GM19452 (cell line): ENCODE measurements around the gene NFYA.

Experiments
- ATAC-seq: cut with Tn5 transposase; IDR thresholded peaks from one replicate; pipeline ENCODE4 v1.9.1; 2021; ENCODE audit not compliant: unreplicated experiment

The NFYA gene

DNA sequence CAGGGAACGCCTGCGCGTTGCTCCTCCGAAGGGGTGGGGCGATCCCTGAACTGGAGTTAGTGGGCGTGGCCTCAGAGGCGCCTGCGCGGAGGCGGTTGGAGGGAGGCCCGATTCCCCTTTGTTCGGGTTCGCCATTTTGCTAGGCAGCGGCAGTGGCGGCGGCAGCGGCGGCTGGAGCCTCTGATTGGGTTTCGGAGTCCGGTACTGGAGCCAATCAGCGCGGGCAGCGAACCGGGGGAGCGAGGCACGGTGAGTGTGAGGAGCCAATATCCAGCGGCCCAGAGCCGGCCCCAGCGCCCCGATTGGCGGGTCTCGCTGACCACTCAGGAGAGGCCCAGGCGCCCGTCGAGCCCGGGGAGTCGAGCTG is at the start of gene NFYA:
NFYA (plus strand) TSS at position 139 of the 367 bp plus-strand sequence. CDS start 6,116 bp downstream, outside the sequence.
- ATAC-seq: peak; percentile 60

DNA sequence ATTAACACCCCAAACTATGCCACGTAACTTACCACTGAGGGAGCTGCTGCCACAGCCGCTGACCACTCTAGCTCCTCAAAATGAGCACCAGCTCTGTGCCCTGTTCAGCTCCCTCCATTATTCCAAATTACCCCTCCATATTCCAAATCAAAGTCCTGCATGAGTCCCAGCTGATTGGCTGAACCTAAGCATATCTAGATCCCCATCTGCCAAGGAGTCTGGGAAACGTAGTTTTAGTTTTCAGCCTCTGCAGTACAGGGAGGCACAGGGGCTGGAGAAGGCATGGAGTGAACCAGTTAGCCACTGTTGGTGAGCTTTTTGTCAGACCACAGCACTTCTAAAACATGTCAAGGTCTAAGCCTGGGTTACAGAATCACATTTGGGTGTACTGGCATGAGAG is 49.7 kb upstream of the NFYA start:
- no peak for ATAC-seq

DNA sequence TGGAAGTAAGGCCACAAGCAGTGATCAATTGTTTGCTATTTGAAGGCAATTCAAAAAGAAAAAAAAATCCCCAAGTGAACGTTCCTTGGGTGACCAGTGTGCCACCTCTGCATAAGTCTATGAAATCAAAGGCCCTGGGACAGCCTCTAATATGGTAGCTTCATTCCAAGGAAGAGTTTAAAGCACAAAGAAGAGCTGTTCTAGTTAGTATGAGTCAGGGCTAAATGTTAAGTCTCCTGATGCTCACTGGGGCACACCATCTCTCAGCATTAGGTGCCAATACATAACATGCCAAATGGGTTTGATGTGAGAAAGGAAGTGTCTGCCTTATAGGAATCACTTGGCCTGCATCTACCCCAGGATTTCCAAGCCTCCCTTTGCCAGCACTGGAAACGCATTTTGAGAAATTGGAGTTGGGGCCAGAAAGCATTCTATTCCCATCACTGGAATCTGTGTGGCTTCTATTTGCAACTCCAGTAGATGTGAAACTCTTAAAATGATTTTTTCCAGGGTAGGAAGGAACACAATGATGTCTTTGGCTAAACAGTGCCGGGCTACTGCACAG is 46.7 kb upstream of the NFYA start:
- ATAC-seq: no peak

DNA sequence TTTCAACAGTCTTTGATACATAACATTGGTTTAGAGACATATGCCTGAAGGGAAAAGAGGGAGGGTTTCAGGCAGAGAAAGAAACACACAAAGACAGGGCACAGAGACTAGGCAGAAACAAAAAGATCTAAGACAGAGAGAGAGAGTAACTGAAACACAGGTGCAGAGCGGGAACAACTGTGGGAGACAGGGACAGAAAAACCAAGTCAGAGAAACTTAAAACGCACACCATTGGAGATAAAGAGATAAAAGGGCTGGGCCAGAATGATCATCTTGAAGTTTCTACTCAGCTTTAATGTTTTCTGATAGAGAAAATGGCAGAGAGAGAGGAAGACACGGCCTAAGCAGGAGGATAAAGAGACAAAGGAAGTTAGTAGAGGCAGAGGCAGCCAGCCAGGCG is 45.5 kb upstream of the NFYA start:
- no peak for ATAC-seq

DNA sequence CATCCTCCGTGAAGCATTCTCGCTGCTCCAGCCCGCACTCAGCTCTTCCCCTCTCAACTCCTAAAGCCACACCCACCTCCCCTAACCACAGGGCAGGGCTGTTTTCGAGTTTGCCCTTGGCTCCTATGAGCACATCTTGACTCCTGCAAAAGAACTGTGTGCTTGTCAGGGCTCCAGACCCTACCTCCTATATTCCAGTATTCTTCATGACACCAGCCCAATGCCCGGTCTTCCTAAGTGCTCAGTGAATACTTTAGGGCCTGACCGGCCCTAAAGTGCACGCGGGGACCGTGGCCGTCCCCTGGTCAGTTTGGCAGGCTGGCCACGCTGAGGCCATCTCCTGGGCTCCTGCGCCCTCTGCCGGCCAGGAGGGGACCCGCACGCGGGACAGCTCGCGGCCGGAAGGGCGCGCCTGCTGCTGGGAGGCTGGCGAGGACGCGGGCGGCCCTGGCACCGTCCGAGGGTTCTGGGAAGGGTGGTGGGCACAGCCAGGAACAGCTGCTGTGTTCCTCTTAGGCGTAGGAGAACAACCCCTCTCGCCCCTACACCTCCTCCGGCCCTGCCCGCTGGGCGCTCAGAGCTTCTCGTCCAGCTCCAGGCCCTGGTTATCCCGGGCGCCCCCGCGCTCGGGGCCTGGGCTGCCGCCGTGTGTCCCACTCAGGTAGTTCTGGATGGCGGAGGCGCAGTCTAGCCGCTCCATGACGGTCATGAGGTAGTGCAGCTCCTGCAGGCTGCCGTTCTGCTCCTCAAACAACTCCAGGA is 44.8 kb upstream of the NFYA start:
- peak; percentile 81 for ATAC-seq

DNA sequence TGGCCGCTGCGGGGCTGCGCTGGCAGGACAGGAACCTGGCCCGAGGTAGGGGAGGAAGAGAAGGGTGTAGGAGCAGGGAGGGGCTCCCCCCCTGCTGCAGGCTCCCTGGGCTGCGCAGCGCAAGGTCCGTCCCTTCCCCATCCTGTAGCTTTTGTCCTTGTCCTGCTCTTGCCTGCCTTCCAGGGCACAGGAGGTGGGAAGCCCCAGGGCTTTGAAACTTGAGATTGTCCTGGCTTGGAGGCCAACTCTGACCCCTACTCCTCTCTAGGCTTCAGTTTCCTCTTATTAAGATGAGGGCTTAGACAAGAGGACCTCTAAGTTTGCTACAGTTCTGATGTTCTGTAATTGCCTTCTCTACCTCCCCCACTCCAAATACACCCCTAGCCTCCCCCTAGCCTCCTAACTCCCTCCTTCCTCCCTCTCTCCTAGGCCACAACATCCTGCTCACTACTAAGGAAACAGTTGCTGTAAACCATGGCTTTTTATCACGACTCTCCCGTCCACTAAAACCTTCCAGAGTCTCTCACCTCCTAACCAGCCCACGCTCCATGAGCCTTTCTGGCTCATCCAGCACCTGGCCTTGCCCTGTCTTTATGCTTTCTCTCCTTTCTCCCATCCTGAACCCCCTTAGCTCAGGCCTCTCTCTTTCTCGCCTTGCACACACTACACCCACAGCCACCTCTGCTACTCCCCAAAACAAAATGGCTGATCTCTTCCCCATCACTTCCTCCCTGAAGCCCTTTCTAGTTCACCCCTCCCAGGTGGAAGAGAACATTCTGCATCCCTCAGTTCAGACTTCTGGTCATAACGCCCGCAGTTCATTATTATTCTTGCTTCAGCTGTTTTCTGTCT is 44.0 kb upstream of the NFYA start:
- ATAC-seq: peak; percentile 34

DNA sequence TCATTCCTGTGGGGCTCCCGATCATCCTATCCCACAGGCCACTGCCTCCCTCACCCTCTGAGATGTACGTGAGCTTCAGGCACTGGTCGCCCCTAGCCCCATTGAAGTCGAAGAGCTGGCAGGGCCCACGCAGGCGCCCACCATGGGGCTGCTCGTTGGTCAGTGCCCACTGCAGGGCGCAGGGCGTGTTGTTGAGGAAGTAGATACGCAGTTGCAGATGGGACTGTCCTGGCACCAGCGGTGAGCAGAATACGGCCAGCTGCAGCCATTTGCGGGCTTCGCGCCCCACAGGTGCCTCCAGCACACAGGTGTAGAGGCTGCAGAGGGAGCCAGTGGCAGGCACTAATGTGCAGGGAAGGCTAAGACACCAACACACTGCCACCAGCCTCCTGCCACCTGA is 39.9 kb upstream of the NFYA start:
- ATAC-seq: no peak

DNA sequence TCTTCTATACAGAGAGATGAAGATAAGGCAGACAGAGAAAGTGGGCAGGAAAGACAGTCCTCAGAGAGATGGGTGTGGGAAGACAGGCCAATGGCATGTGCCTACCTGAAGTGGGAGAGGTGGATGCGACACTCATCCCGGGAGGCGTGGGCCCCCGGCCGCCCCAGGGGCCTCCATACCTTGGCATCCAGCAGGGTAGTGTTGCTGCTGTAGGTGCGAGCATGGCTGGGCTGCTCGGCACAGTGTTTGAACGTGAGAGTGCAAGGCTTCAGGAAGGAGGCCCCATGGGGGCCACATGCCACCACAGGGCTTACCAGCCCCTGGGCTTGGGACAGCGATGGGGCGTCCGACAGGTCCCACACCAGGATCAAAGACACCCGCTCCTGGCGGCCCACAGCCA is 39.0 kb upstream of the NFYA start:
- ATAC-seq: no peak

DNA sequence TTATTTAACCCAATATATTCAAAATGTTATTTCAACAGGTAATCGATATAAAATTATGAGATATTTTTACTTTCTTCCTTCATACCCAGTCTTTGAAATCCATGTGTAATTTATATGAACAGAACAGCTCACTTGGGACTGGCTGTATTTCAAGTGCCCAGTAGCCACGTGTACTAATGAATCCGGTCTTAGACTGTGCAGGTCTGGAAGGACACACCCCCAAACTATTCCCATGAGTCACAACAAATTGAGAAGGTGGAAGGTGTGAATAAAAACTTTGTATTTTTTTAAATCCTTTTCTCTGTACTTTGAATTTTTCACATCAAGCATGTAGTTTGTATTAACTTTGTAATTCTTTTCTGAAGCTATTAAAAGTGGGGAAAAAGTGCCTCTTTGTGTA is 36.6 kb upstream of the NFYA start:
- ATAC-seq: no peak

DNA sequence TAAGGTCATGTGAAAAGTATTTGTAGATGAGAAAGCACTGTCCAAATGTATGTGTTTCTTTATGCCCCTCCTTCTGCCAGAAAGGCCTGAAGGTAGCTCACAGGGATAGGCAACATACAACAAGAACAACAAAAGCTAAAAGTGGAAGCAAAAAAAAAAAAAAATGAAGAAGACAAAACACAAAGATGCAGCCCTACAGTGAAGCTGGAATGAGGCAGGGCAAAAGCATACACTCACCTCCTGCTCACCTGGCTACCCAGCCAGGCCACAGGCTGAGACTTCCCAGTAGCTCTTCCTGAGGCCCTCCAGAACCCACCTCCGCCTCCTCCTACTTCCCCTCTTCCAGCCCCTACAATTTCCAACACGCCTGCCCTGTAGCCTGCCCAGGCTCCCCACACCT is 36.2 kb upstream of the NFYA start:
- no peak for ATAC-seq

DNA sequence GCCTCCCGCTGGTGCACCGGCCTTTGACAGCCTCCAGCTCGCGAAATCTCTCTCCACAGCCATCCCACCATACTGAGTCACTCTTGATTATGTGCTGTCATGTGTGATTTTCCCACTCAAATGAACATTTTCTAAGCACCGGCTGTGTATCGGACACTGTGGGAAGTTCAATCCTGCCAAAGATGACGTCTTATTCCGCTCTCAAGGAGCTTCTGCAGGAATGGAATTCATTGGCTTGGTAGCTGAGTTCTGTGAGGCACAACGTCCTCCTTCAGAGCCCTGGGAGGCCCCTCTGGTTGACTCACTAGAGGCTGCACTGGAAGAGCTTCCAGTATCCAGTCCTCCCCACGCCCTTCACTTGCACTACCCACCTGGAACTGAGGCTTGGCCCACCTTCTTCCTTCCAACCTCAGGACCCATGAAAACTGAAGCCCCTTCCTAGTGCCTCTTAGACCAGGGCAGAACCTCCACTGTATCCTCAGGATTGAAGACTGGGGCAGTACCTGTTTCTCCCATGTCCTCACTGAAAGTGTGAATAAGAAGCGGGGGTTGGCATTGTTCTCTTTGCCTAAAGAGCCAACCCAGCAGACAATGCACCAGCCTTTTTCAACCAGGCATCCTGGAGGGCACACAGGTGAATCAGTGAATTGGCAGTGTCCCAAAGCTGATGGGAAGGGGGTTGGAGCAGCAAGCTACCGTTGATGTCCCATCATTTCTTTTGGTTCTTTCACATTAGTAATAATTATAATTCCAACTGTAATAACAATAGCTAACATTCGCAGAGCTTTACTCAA is 35.5 kb upstream of the NFYA start:
- no peak for ATAC-seq

DNA sequence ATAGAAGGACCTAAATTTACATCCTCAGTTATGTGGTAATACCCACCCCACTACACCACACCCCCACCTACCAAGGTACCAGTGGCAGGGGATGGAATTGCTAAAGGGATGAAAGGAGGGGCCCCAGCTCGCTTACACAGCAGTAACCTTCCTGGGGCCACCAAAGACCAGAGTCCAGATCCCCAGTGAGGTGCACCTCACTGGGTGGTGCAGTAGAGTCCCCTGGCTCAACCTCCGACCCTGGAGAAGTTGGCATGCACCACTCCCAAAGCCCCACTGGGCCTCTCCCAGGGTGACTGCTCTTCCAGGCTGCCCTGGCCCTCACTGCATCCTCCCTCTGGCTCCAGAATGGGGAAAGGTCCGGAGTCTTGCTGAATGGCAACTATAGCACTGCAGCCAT is 34.6 kb upstream of the NFYA start:
- no peak for ATAC-seq

DNA sequence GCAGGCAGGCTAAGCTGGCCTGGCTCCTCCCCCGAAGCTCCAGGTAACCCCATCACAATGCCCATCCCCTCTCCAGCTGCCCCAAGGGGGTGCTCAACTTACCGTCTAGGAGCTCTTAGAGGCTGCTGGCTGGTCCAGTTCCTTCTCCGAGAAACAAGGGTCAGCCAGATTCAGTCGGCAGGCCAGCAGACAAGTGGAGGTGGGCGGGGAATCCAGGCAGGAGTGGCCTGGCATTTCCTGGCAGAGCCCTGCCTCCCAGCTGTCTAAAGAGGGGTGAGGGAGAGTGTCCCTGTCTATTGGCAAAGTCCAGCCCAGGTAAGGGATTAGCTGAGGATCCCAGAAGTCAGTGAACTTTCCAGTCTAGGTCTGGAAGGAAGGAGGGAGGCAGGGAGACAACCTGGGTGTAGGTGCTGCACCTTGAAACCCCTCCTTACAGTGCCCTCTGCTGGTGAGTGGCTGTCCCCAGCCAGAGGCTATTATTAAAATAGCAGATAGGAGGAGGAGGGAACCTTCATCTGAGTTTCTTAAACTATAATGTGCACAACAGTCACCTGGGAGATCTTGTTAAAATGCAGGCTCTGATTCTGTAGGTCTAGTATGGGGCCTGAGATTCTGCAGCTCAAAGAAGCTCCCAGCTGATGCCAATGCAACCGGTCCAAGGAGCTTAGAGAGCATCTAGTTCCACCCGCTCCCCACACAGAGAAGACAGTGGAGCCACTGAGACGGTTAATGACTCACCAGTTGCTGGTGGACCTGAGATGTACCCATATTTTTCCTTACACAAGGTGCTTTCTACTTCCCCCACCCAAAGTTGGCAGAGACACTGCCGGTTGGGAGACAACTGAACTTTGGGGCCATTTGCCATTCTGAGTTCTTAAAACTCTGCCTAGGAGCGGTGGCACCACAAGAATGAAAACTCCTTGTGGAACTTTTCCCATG is 33.4 kb upstream of the NFYA start, which contains the start of gene UNC5CL:
UNC5CL (minus strand) TSS at position 162 of the 939 bp plus-strand sequence. CDS start 4,147 bp downstream, outside the sequence.
- ATAC-seq: no peak

DNA sequence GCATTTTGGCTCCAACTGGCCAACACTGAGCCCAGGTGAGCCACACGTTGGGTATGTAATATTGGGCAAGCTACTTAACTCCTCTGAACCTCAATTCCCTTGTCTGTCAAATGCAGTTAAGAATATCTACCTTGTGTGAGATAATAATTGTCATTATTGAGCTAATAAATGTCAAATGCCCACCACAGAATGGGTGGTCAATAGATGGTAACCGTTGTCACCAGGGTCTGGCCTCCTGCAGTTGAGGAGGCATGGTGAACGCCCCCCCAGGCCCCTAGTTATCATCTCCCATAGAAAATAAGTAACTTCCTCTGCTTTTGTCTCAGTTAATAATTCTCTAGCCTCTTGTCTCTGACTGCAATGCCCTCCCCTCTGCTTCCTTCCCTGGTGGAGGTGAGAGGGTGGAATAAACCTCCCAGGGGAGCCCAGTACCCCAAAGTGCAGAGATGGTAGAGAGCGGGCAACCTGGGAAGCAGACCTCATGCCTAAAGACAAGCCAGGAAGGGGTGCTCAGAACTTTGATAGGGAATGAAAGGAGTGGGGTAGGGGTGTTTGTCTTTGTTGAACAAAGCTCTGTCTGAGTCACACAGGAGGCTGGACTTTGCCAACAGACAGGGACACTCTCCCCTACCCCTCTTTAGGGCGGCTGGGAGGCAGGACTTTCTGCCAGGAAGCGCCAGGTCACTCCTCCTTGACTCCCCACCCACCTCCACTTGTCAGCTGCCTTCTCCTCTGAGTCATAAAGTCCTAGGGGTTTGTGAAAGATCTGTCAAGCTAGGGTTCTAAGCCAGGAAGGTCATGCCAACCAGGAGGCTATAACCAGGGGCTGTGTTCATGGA is 32.5 kb upstream of the NFYA start:
- ATAC-seq: no peak

DNA sequence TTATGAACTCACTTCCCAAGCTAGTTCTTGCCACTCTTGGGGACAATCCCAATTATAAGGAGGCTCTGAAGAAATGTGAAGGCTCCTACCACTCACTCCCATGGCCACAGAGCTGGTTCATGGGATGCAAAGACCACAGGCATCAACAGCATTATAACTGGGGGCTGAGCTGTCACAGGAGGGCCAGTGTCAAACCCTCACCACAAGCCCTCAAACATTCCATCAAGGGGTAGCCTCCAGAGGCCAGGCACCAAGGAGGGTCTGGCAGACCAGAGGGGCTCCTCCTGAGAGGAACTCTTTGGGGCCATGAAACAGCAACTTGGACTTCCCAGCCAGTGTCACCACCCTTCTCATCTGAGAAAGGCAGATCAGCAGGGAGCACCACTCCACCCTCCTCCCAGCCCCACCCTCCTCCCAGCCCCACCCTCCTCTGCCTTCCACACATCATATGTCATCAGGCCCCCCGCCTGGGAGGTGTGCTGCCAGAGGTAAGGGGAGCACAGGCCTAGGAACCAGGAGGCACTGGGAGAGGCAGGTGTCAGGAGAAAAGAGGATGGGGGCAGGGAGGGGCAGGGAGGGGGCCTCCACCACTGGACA is 31.7 kb upstream of the NFYA start:
- ATAC-seq: no peak

DNA sequence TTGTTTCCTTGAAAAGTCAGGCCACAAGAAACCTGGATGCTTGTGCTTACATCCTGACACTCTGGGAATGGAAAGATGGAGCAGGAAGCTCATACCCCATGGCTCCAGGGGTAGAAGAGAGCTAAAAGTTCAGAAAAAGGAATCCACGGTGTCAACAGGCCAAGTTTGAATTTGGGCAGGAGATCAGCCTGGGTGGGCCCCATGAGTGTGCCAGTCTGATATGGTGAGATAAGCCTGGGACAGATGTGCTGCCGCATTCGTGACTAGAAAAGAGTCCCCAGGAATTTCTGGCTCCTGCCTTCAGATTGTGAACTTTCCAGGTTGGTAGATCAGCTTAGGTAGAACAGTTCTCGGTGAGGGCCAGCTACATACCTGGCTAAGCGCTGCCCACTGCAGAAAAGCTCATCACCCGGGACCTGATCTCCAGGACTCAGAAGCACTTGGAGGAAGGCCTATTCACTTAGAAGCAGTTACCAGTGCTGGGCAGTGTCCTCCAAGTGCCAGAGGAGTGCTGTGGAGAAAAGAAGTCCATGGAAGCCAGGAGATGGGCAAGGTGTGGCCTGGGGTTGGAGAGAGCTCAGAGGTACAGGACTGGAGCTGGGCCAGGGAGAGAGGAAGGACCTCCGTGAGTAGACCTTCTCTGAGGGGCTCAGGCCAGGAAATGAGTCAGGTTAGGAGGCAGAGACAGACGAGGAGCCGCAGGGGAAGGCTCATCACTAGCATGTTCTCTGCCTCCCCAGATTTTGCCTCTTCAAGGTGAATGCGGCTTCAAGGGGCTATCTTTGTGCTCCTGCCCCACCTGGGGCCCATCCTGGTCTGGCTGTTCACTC is 30.3 kb upstream of the NFYA start, which contains the start of gene TSPO2:
TSPO2 (plus strand) TSS at position 242 of the 830 bp plus-strand sequence; CDS start at position 761, 519 bp downstream.
- no peak for ATAC-seq

DNA sequence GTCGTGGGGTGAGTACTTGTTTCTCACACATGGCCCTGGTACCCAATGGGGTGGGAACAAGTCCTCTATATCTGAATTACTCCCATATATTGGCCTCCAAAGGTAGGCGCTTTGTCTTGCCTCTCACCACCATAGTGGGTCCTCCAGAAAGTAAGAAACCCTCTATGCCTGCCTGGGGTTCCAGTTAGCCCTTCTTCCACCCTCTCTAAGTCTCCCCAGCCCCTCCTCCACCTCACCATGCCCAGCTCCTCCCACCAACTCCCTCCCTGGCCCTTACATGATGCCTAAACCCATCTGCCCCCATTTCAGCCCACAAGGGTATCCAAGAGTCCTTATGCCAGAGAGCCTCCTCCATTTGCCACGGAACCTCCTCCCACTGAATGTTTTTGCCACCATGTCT is 29.6 kb upstream of the NFYA start:
- ATAC-seq: no peak

DNA sequence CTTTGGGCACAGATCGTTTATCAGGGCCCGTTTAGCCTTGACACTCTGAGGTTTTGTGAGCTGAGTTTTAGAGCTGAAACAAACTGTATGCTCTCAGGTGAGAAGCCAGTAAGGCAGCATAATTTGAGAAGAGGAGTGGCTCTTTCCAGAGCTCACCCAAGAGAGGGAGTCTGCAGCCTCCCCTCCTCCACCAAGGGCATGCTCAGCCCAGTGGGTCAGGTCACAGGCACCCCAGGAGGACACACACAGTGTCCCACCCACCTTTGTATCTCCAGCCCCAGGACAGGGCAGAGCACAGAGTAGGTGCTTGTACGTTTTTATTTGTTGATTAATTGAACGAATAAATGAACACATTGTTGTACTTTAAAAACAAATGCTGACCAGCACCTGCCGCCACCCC is 27.1 kb upstream of the NFYA start:
- ATAC-seq: no peak
